GM12878 (cell line): ENCODE results near the gene MARVELD2. TPM values are rescaled to one million over a fixed set of nuclear protein-coding genes. Genes with fewer than 3 reads are reported as not detected.

Experiments
- ATAC-seq: fragments of 200-7000 bp; cut with Tn5 transposase; 3 replicates; pipeline ENCODE4 v1.9.1; 2020; ENCODE audit warnings: mild to moderate bottlenecking, moderate library complexity
- BruUV-seq: library from RNA; stranded (reverse); fragments of 400-500 nt; replicated peaks from 2 replicates; lab custom pipeline; 2021; lab: Mats Ljungman, UMichigan
- CTCF ChIA-PET: fragments of 300-600 bp; sonication (Branson Sonifier 250); formaldehyde crosslinking; extraction: SDS; loops from one replicate; lab custom pipeline; 2021; ENCODE audit warnings: inconsistent platforms; lab: Yijun Ruan, JAX
- POLR2A ChIA-PET: fragments of 350-600 bp; formaldehyde crosslinking; extraction: SDS; loops from one replicate; lab custom pipeline; 2021; ENCODE audit warnings: inconsistent platforms; lab: Charles Lee
- RAD21 ChIA-PET: fragments of 300-600 bp; sonication (Branson Sonifier 250); formaldehyde crosslinking; loops from one replicate; lab custom pipeline; 2023; ENCODE audit warnings: antibody characterized with exemption; ENCODE audit not compliant: unreplicated experiment; lab: Charles Lee
- SMC1A ChIA-PET: fragments of 300-600 bp; sonication (Branson Sonifier 250); formaldehyde crosslinking; loops from one replicate; lab custom pipeline; 2023; ENCODE audit not compliant: unreplicated experiment, uncharacterized antibody; lab: Charles Lee
- DNase-seq: peaks from one replicate; pipeline ENCODE4 v3.0.0-alpha.2; 2011; ENCODE audit warnings: low read depth, low spot score
- FAIRE-seq: peaks from 3 replicates; lab custom pipeline; 2011; peaks lifted over from hg19 to GRCh38; lab: Jason Lieb, UNC
- H2AFZ ChIP-seq: 2 replicates; pipeline ENCODE4 v1.6.0; 2011; ENCODE audit warnings: low read depth, low read length, control low read depth; ENCODE audit not compliant: control insufficient read depth
- H3K27ac ChIP-seq: 2 replicates; pipeline ENCODE4 v1.5.1; 2011; ENCODE audit warnings: control low read depth; ENCODE audit not compliant: control insufficient read depth, insufficient read depth
- H3K27me3 ChIP-seq, 2 experiments: replicated peaks in 1 of 2; 2 replicates each; pipeline versions ENCODE4 v1.6.0 to v1.6.1; 2011; ENCODE audit warnings: low read length in 1 of 2; ENCODE audit not compliant: control insufficient read depth in 2 of 2, insufficient read depth in 2 of 2
- H3K36me3 ChIP-seq, 2 experiments: 2 replicates each; pipeline ENCODE4 v1.5.1; 2011; ENCODE audit warnings: low read length in 1 of 2; ENCODE audit not compliant: control insufficient read depth in 2 of 2, insufficient read depth in 2 of 2
- H3K4me1 ChIP-seq: 2 replicates; pipeline ENCODE4 v1.6.1; 2011; ENCODE audit warnings: mild to moderate bottlenecking, low read length, moderate library complexity, mixed read lengths; ENCODE audit not compliant: control insufficient read depth, insufficient read depth
- H3K4me2 ChIP-seq: 2 replicates; pipeline ENCODE4 v1.6.0; 2011; ENCODE audit warnings: control low read depth; ENCODE audit not compliant: control insufficient read depth, insufficient read depth
- H3K4me3 ChIP-seq: fragments of 200-600 bp; sonication (generic); 2 replicates; pipeline ENCODE4 v1.5.1; 2016
- H3K79me2 ChIP-seq: 2 replicates; pipeline ENCODE4 v1.6.0; 2011; ENCODE audit warnings: low read length; ENCODE audit not compliant: control insufficient read depth, insufficient read depth
- H3K9ac ChIP-seq: 2 replicates; pipeline ENCODE4 v1.8.0; 2011; ENCODE audit warnings: low read length, control low read depth, mixed read lengths; ENCODE audit not compliant: control insufficient read depth, insufficient read depth
- H3K9me3 ChIP-seq: replicated peaks from 3 replicates; pipeline ENCODE4 v1.5.1; 2011; ENCODE audit warnings: mild to moderate bottlenecking, low read length; ENCODE audit not compliant: control insufficient read depth, insufficient read depth
- H4K20me1 ChIP-seq: 2 replicates; pipeline ENCODE4 v1.6.0; 2011; ENCODE audit not compliant: control insufficient read depth, insufficient read depth
- ATF7 ChIP-seq: fragments of 450-650 bp; IDR thresholded peaks from 2 replicates; pipeline ENCODE4 v1.6.1; 2016; ENCODE audit warnings: low read depth, mild to moderate bottlenecking
- BMI1 ChIP-seq: fragments of 450-650 bp; IDR thresholded peaks from 2 replicates; pipeline ENCODE4 v1.6.1; 2016; ENCODE audit warnings: mild to moderate bottlenecking, moderate library complexity, borderline replicate concordance
- CHD1 ChIP-seq: IDR thresholded peaks from 2 replicates; pipeline ENCODE4 v1.6.1; 2012; ENCODE audit warnings: low read depth, low read length, improper control_type of control experiment
- KLF5 ChIP-seq: fragments of 450-650 bp; IDR thresholded peaks from 2 replicates; pipeline ENCODE4 v1.6.1; 2014; ENCODE audit warnings: mild to moderate bottlenecking; ENCODE audit not compliant: partially characterized antibody
- PAX5 ChIP-seq: IDR thresholded peaks from 2 replicates; pipeline ENCODE4 v1.6.1; 2011; ENCODE audit warnings: low read depth, low read length, borderline replicate concordance
- RB1 ChIP-seq: fragments of 450-650 bp; formaldehyde crosslinking; IDR thresholded peaks from 2 replicates; pipeline ENCODE4 v1.6.1; 2017; ENCODE audit warnings: mild to moderate bottlenecking, borderline replicate concordance
- SIX5 ChIP-seq: IDR thresholded peaks from 2 replicates; pipeline ENCODE4 v1.6.1; 2011; ENCODE audit warnings: mild to moderate bottlenecking, low read depth, low read length, moderate library complexity; ENCODE audit not compliant: severe bottlenecking
- SKIL ChIP-seq: fragments of 450-650 bp; IDR thresholded peaks from 2 replicates; pipeline ENCODE4 v1.6.1; 2017; ENCODE audit warnings: mild to moderate bottlenecking, low read depth, inconsistent platforms; ENCODE audit not compliant: poor library complexity, severe bottlenecking
- SUZ12 ChIP-seq: fragments of 200-600 bp; sonication (generic); IDR thresholded peaks from one replicate; pipeline ENCODE4 v1.6.1; 2018; ENCODE audit warnings: antibody characterized with exemption, mild to moderate bottlenecking; ENCODE audit not compliant: unreplicated experiment
- ZBTB33 ChIP-seq: fragments of 450-650 bp; IDR thresholded peaks from 2 replicates; pipeline ENCODE4 v1.6.1; 2017; ENCODE audit warnings: mild to moderate bottlenecking
- WGBS: methylation state at CpG from one replicate; pipeline ENCODE4 v1.1.6; 2016; ENCODE audit warnings: low lambda C conversion rate; ENCODE audit not compliant: insufficient replicate concordance, insufficient coverage; ENCODE audit errors: missing lambda C conversion rate; 5-methylcytosine and 5-hydroxymethylcytosine counted together
- in situ Hi-C: fragments of 300-500 bp; cut with MboI; formaldehyde crosslinking; loops from 9 replicates; pipeline ENCODE4 v1.14.3; 2018; ENCODE audit warnings: mixed read lengths
- intact Hi-C: fragments of 100-400 bp; cut with micrococcal nuclease; formaldehyde crosslinking; loops from one replicate; pipeline ENCODE4 v1.14.2; 2022; ENCODE audit not compliant: unreplicated experiment
- polyA plus RNA-seq, 11 experiments: library from polyadenylated mRNA; depleted of rRNA in 4 of 11; unstranded in 6 of 11; stranded (reverse) in 5 of 11; fragments of >200 nt; fragmentation: Nextera tagmentation in 4 of 11; fragmentation: Illumina TruSeq in 1 of 11; extraction: Ambion mirVana in 4 of 11; extraction: Trizol in 1 of 11; gene quantifications; 1 replicate in 1 of 11; 2 replicates in 10 of 11; pipeline versions ENCODE4 v1.2.1 to v1.2.3, GENCODE V29; 2011 to 2016; ENCODE audit warnings: inconsistent platforms in 2 of 11, missing spikeins in 2 of 11, low read depth in 1 of 11
- total RNA-seq, 4 experiments: library from RNA; depleted of rRNA in 3 of 4; stranded (reverse); fragments of >200 nt in 3 of 4; fragmentation: Illumina TruSeq in 1 of 4; extraction: Trizol in 1 of 4; gene quantifications; 2 replicates each; pipeline versions ENCODE4 v1.2.1 to v1.2.3, GENCODE V29; 2013 to 2021
- TF ChIP-seq, protein P1 (sequence below): fragments of 450-650 bp; formaldehyde crosslinking; IDR thresholded peaks from 2 replicates; pipeline ENCODE4 v1.5.0; 2022; ENCODE audit warnings: mild to moderate bottlenecking, missing genetic modification characterization
- TF ChIP-seq, protein P2 (sequence below): fragments of 450-650 bp; conservative IDR thresholded peaks from 2 replicates; pipeline ENCODE4 v1.6.1; 2017; ENCODE audit warnings: mild to moderate bottlenecking, moderate library complexity

MARVELD2 gene
- total and polyA plus RNA-seq, 10 of the 15 experiments (the other 5 are each of a cell fraction or from before 2014, with no cell fraction given): 0.37 to 6.2 (median 3.8) TPM

GRCh38 chr5:69493396-69494133 lies 78.6 kb downstream of the MARVELD2 start:
- Histone ChIP-seq H3K27me3 (no peaks in the 10 kb centered on the region; a peak in 1 of 4 replicates), H3K4me2 (peak overlapping the region; percentile 86), H3K4me3 (peak overlapping the region; percentile 97), H4K20me1 (no peaks in the 10 kb centered on the region), H3K79me2 (peaks cover 37% of the 10 kb centered on the region), H3K36me3 (no peaks in the 10 kb centered on the region), H2AFZ (peak overlapping the region; percentile 92), H3K9ac (peak overlapping the region; percentile 79), H3K4me1 (peaks cover 7% of the 10 kb centered on the region; the same call in 1 of the 2 replicates), H3K9me3 (no peaks in the 10 kb centered on the region), H3K27ac (peak overlapping the region; percentile 57)
- intact Hi-C loops (loop anchor here (2.0 to 10.0 kb wide), 4 partner anchors 61 to 399 kb away; partner anchors contain the start of genes MARVELD2 and SLC30A5), in situ Hi-C loops (no loop called here)
- ChIA-PET CTCF (no interaction called here), POLR2A (interaction anchor here (0.6 to 1.1 kb wide), 3 partner anchors 62 to 400 kb away, joined by 3 to 4 read pairs (median 4); partner anchors contain the start of gene SLC30A5), SMC1A (interaction anchor here (0.6 to 1.7 kb wide), 5 partner anchors 13 to 122 kb away, joined by 3 to 4 read pairs (median 3); no protein-coding TSS in a partner anchor), RAD21 (interaction anchor here (1.0 kb wide), 1 partner anchor 61 kb away, joined by 4 read pairs; no protein-coding TSS in a partner anchor)
- ATAC-seq (peak; percentile 71), DNase-seq (no peak), FAIRE-seq (no peak)
- BruUV-seq: no TSS peak
- under 1% methylated on average over 58 of the region's 62 CpGs for WGBS
- TF ChIP-seq BMI1 (no peak), KLF5 (no peak), SKIL (no peak), RB1 (no peak), SUZ12 (no peak), SIX5 (no peak), ATF7 (no peak), CHD1 (no peak), PAX5 (peak; percentile 71), ZBTB33 (no peak)
- TF ChIP-seq, protein P1, sequence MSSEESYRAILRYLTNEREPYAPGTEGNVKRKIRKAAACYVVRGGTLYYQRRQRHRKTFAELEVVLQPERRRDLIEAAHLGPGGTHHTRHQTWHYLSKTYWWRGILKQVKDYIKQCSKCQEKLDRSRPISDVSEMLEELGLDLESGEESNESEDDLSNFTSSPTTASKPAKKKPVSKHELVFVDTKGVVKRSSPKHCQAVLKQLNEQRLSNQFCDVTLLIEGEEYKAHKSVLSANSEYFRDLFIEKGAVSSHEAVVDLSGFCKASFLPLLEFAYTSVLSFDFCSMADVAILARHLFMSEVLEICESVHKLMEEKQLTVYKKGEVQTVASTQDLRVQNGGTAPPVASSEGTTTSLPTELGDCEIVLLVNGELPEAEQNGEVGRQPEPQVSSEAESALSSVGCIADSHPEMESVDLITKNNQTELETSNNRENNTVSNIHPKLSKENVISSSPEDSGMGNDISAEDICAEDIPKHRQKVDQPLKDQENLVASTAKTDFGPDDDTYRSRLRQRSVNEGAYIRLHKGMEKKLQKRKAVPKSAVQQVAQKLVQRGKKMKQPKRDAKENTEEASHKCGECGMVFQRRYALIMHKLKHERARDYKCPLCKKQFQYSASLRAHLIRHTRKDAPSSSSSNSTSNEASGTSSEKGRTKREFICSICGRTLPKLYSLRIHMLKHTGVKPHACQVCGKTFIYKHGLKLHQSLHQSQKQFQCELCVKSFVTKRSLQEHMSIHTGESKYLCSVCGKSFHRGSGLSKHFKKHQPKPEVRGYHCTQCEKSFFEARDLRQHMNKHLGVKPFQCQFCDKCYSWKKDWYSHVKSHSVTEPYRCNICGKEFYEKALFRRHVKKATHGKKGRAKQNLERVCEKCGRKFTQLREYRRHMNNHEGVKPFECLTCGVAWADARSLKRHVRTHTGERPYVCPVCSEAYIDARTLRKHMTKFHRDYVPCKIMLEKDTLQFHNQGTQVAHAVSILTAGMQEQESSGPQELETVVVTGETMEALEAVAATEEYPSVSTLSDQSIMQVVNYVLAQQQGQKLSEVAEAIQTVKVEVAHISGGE: 0 out of 2 replicates have a peak, but pooled peaks have one; percentile 18
- TF ChIP-seq, protein P2, sequence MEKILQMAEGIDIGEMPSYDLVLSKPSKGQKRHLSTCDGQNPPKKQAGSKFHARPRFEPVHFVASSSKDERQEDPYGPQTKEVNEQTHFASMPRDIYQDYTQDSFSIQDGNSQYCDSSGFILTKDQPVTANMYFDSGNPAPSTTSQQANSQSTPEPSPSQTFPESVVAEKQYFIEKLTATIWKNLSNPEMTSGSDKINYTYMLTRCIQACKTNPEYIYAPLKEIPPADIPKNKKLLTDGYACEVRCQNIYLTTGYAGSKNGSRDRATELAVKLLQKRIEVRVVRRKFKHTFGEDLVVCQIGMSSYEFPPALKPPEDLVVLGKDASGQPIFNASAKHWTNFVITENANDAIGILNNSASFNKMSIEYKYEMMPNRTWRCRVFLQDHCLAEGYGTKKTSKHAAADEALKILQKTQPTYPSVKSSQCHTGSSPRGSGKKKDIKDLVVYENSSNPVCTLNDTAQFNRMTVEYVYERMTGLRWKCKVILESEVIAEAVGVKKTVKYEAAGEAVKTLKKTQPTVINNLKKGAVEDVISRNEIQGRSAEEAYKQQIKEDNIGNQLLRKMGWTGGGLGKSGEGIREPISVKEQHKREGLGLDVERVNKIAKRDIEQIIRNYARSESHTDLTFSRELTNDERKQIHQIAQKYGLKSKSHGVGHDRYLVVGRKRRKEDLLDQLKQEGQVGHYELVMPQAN: no peak
